DMS153 treated with DMSO at 0.1 percent for 48 hours (cell line): ENCODE measurements around the gene PLXNA2.

Source experiments
- DNase-seq: peaks from one replicate; lab custom pipeline; 2025; ENCODE audit not compliant: unreplicated experiment; lab: John Stamatoyannopoulos, UW

PLXNA2 gene

GRCh38 chr1:208074353-208074752, 169.8 kb downstream of the PLXNA2 start:
- no peak for DNase-seq

DNA sequence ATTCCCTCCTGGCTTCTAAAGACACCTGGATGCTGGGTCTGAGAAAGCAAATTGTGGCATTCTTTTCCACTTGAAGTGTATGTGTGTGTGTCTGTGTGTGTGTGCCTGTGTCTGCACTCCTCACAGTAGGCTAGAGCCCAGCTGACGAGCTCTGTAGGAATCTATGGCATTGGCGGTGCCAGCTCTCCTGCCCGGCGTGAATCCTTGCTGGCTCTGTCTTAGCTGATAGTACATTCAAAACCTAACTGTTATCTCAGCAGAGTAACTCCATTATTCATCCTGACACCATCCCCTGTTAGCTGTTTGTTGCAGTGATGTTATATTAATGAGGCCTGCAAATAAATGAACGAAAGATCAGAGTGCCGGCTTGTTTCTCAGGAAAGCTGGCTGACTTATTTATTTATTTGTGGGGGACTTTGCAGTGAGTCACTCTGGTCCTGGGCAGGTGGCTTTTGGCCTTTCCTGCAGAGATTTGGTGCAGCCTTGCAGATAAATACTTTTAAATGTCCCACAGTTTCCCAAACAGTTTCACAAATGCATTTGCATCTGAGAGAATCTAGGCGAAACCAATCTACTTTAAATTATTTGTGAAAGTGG, 172.7 kb downstream of the PLXNA2 start:
- no peak for DNase-seq

GRCh38 chr1:208069908-208070307, 174.3 kb downstream of the PLXNA2 start:
- DNase-seq = no peak

- no peak for DNase-seq
Observed at GRCh38 chr1:208069317-208069716, 174.9 kb downstream of the PLXNA2 start.

GRCh38 chr1:208068908-208069307, 175.3 kb downstream of the PLXNA2 start:
- no peak for DNase-seq

- no peak for DNase-seq
Observed at GRCh38 chr1:208068407-208068806, 175.8 kb downstream of the PLXNA2 start.

DNA sequence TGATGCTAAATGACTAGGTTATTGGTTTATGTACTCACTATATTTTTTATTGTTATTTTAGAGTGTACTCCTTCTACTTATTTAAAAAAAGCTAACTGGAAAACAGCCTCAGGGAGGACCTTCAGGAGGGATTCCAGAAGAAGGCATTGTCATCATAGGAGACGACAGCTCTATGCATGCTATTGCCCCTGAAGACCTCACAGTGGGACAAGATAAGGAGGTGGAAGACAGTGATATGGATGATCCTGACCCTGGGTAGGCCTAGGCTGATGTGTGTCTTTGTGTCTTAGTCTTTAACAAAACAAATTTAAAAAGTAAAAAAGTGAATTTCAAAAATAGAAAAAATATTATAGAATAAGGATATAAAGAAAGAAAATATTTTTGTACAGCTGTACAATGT, 177.6 kb downstream of the PLXNA2 start:
- DNase-seq = no peak

- DNase-seq = no peak
Observed at GRCh38 chr1:208065862-208066261, 178.3 kb downstream of the PLXNA2 start.

- no peak for DNase-seq
Observed at GRCh38 chr1:208061632-208062031, 182.6 kb downstream of the PLXNA2 start.

- DNase-seq = no peak
Observed at GRCh38 chr1:208061118-208061517, 183.1 kb downstream of the PLXNA2 start.

DNA sequence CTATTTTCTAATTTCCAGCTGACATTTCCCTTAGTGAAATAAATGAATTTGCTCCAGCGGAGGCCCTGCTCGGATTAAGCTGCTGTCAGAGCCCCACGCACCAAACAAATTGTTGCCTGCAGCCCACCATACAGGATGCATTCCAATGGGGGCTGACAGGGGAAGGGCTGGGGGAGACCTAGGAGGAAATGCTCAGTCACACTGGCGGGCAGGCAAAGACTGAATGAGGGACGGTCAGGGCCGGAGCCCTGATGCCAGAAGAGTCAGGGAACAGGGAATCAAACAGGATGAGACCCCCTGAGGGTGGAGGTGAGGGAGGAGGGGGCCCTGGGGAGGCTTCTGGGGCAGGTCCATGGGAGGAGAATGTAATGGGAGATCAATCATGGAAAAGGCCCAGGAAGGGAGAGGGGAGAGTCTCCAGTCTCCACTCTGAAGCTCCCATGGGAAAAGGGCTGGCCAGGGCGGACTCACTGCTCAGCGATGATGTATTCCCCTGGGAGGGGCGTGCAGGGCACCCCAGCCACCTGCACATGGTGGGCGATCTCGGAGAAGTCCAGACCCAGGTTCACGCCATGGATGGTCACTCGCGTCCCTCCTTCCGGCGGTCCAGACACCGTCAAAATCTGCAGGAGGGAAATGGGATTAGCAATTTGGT, 183.8 kb downstream of the PLXNA2 start:
- DNase-seq = no peak

DNA sequence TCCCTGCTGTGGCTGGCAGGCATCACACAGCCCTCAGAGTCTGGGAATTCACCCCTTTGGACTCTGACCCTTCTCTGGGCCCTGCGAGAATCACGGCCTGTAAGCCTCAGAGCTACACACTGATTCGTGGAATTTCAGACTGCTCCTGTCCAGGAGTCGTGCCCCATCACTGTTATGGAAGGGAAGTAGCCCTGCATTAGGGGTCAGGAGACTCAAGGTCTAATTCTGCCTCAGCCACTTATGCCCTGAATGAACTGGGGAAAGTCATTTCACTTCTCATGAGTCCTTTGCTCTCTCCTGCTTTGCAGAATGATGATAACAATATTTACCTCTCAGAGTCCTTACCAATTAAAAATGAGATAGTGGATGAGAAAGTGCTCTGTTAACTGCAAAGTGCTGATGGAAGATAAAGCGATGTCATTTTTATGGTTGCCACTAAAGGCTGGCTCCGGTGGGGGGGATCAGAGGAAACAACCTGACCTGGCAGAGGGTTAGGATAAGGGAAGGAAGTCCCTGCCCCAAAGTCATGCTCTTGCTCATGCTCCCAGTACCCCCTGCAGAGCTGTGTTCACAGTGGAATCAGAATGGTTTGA, 184.7 kb downstream of the PLXNA2 start:
- DNase-seq = no peak

GRCh38 chr1:208058756-208059155, 185.4 kb downstream of the PLXNA2 start:
- no peak for DNase-seq

- no peak for DNase-seq
Observed at GRCh38 chr1:208058267-208058666, 185.9 kb downstream of the PLXNA2 start.

- DNase-seq = no peak
Observed at GRCh38 chr1:208057056-208057455, 187.1 kb downstream of the PLXNA2 start.

- no peak for DNase-seq
Observed at GRCh38 chr1:208055535-208055934, 188.6 kb downstream of the PLXNA2 start.

- DNase-seq = no peak
Observed at GRCh38 chr1:208054911-208055379, 189.2 kb downstream of the PLXNA2 start.

- DNase-seq = no peak
Observed at GRCh38 chr1:208054485-208054884, 189.7 kb downstream of the PLXNA2 start.

DNA sequence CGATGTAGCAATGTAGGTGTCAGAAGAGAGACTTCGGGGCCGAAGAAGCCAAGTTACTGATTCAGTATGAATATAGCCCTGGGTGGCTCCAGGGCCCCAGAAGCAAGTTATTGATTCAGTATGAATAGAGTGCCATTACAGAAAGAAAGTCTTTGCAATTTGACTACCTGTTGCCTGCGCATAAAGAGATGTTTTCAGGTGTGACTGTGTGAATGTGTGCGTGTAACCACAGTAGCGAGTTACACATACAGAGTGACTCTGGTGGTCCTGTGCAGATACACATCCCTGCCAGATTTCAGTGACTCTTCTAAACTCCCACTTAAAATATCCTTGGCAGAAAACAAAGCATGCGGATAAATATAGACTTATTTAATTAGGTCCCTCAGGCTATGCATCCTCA, 190.5 kb downstream of the PLXNA2 start:
- no peak for DNase-seq

DNA sequence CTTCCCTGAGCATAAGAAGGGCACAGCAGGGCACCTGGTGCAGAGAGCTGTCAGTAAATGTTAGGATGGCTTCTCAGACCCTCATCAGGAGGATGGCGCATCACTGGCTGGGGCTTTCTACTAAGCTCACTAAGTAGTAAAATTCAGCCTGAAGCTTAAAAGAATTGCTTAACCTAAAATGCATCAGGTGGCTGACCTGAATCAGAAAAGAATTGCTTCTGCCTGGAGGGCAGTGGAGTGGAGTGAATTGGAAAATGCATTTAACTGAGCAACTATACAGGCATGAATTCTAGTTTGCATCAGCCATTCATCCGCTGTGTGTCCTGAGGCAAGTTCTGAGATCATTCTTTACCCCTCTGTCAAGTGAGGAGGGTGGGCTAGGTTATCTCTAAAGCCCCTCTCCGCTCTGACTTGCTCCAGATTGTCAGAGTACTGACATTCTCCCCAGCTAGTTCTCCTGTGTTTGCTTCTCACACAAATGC, 191.2 kb downstream of the PLXNA2 start:
- DNase-seq = no peak

DNA sequence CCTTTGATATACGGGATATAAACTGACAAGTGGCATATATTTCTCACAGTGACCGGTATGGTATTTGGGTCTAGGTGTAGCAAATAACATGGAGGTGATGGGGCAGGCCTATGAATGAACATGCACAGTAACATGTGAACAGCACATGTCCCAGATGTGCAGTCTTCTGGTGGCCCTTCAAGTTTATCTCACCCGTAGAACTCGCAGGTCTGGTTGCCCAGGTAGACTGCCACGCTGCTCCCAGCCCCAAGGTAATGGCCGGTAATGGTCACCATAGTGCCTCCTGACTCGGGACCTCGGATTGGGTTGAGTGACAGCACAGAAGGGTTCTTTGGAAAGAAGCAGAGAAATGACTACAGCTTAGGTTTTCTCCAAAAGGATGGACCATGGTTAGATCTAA, 192.0 kb downstream of the PLXNA2 start:
- DNase-seq = no peak

DNA sequence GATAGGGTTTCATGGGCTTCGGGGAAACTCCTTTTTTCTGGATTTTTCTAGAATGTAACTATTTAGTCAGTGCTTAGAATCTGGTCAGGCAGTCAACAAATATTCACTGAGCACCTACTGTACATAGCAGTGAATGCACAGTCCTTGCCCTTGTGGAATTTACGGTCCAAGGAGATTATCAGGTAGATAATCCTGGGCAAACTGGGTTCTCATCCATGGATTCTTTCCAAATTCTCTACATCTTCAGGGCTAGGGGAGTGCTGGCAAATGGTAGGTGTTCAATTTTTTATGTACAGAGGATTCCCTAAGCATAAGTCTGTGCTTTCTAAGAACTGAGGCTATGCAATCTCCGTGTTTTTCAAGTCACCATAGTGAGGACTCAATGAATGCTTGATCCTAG, 192.5 kb downstream of the PLXNA2 start:
- DNase-seq = no peak
